ENCODE measurements around the gene CCDC24.

CCDC24 gene

GRCh38 chr1:44000122-44000665 lies 8.8 kb downstream of the CCDC24 start:
- no peak for DNase-seq

DNA sequence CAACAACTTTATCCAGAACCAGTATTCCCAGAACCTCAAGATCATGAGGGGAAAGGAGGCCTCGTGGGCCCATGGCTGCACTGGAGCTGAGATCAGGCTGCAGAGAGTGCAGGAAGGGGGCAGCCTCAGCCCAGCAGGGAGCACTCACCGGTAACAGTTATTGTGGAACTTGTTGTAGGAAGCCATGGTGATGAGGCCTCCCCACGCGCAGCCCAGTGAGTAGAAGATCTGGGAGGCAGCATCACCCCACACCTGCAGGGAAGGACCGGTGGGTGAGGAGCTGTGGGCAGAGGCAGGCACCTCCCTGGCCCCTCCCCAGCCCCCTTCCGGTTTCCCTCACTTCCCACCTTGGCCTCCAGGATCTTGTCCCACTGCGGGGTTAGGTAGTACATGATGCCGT lies 10.8 kb downstream of the CCDC24 start:
- DNase-seq, result no peak

DNA sequence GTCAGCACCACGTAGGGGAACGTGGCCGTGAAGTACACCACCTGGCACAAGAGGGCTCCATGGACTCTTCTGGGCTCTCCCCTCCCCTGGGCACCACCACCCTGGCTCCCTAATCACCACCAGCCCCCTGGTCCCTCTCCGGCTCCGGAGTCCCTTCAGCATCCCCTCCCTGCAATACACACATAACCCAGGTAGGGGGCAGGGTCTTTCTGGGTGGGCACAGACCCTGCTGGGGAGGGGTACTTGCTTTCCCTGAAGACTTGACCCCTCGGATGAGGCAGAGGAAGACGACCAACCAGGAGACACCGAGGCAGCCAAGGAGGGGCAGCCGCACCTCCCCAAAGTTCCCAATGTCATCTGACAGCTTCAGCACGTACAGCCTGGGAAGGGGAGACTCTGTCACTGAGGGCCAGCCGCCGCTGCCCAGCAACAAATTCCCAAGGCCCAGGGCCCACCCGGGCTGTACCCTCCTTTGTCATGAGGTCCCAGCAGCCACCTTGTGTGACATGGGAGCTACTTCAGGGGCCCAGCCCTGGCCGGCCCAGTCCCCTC lies 11.3 kb downstream of the CCDC24 start:
- DNase-seq, result no peak

GRCh38 chr1:44008259-44008658 lies 16.9 kb downstream of the CCDC24 start:
- DNase-seq, result no peak

DNA sequence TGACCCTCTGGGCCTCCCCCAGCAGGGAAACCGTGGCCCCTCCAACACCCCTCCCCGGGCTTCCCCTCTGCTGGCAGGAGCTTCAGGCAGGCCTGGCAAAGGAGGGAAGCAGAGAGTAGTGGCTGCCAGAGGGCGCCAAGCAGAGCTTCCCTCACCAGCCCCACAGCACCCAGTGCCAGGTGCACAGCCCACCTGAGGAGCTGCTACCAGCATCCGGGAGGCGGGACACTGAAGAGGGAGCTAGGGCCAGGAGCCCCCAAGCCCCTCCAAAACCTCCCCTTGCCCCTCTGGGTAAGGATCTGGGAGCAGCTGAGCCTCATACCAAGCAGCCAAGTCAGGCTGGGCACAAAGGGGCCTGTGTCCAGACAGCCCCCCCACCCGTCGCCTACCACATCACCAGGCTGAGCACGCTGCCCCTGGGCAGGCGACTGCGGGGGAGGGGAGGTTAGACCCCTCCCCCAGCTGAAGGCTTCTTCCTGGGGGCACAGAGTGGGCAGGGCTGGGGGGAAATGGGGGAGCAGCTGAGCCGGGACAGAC lies 19.6 kb downstream of the CCDC24 start:
- DNase-seq, result no peak

DNA sequence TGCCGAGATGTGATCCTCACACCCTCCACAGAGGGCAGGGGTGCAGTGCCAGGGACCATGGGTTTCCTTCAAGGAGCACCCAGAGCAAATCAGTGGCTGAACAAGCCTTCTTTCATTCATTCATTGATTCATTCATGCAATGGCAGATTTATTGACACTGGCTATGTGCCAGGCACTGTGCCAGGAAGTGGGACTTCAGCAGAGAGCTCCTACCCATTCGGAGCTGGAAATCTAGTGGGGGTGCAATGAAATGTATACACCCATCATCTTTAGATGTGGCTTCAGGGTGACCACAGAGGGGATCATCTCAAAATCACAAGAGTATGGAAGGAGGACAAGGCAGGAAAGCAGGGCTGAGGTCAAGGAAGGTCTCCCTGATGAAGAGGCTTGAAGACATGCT lies 21.0 kb downstream of the CCDC24 start:
- no peak for DNase-seq

GRCh38 chr1:44012941-44013609 lies 21.7 kb downstream of the CCDC24 start:
- DNase-seq, result no peak

DNA sequence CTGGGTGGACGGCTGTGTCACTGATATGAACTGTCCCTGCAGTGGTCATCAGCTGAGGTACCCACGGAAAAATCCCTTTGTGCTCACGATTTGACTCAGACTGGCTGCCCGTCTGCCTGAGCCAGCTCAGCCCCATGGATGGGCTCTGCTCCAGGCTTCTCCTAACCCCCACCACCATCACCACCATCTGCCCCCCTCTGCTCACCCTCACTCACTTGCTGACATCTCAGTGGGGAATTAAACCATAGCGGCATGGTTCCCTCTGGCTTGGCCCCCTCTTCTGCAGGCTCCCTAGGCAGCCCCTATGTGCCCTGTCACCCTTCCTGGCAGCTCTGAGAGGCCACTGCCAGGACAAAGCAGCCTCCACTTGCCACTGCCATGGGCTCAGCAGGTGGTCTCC lies 22.6 kb downstream of the CCDC24 start:
- no peak for DNase-seq

GRCh38 chr1:44014365-44015104 lies 23.1 kb downstream of the CCDC24 start:
- DNase-seq, result no peak

GRCh38 chr1:44015206-44015605 lies 23.8 kb downstream of the CCDC24 start:
- no peak for DNase-seq

DNA sequence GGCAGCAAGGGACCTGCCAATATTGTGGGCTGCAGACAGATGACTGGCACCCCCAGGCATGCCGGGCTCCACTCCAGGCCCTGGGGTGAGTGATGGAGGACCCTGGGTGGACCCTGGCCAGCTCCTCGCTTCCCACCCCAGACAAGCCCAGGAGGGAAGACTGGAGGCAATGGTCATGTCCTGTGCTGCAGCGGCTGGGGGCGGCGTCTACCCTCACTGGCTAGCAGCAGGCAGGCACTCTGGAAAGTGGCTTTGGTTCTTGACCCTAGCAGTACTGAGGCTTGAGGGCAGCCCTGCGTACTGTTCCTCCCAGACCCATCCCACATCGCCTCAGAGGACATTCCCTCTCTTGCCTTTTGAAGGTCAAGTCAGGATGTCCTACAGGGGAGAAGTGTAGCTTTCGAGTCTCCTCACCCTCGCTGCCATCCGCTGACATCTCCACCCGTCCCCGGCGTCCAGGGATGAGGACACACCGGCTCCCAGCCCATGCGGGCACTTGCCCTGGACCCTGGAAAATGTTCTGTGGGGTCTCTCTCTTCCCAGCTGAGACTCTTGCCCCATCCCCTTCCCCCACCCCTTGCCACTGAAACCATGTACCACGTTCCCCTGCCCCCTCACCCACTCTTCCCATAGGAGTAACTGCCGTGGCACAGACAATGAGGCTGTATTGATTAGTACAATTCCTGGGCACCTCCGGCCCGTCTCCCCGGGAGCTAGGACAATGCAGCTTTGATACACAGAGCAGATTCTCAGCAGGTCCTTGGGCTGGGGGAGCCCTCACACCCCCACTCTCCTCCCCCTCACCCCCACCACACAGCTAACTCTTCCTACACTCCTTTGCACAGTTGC lies 24.9 kb downstream of the CCDC24 start:
- DNase-seq, result no peak

DNA sequence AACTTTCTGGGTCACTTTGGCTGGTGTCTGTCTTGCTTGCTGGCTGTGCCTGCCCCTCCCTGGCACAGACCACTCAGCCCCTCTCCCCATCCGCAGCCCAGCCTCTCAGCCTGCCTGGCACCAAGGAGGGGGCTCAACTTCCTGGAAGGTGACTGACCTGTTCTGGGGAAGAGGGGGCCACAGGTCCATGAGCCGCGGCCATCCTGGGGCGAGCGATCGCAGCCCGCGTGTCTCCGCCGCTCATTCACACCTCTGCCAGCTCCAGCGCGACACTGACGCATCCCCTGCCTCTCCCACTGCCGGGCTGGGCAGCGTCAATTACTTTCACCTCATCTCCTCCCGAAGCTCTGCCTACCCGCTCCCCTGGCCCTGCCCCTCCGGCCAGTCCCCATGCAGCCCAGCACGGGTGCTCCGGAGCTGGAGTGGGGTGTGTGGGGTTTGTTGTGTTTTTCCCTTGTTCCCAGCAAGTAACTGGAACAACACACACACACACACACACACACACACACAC lies 25.5 kb downstream of the CCDC24 start:
- DNase-seq, result no peak

DNA sequence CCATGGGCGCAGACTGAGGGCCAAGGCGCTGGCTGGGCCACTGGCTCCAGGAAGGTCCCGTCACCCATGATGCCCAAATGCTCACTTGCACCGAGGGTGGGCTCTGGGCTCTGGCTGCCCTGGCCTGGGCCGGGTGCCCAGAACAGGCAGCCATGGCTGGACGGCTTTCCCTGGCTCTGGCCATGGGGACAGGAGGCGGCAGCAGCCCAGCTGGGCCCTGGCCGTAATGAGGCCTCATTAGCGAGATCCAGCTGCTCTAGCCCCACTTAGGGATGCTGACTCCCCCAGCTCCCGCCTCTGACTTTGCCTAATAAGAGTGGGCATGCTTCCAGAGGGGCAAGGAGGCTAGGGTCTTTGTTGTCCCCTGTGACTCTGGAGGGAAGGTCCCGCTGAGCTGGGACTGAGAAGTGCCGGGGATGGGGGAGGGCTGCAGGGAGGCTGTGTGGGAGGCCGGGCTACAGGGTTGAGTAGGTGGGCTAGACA lies 28.1 kb downstream of the CCDC24 start:
- no peak for DNase-seq

DNA sequence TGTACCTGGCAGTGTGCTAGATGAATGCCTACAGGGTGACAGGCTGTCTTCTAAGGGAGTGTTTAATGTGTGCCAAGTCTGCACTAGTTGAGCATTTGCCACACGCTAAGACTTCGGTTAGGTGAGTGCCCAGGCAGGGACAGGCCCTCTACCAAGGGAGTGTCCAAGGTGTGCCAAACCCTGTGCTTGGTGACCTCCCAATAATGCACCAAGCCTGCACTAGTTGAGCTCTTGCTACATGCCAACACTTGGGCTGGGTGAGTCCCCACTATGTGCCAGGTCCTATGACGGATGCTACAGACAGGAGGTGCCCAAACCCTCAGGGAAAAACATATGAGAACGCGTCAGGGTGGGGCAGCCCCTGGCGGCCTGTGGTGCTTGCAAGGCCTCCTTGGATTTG lies 29.1 kb downstream of the CCDC24 start:
- DNase-seq, result no peak

DNA sequence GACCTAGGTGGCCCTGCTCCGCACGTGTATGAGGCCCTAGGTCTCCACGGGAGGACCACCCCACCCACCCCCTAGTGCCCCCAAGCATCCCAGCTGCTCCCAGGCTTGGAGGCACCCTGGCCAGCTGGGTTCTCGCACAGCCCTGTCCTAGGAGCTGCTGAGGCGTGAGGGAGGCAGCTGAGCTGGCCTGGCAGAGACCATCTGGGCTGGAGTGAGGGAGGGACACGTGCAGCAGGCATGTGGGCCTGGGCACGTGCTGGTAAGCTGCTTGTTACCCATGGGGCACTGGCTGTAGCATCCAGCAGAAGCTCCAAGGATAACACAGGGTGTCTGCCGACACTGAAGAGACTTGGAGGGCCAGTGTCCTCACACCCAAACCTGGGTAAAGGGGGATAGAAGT lies 29.8 kb downstream of the CCDC24 start:
- no peak for DNase-seq

- no peak for DNase-seq
These were observed 30.4 kb downstream of the CCDC24 start for GRCh38 chr1:44021581-44022321.

DNA sequence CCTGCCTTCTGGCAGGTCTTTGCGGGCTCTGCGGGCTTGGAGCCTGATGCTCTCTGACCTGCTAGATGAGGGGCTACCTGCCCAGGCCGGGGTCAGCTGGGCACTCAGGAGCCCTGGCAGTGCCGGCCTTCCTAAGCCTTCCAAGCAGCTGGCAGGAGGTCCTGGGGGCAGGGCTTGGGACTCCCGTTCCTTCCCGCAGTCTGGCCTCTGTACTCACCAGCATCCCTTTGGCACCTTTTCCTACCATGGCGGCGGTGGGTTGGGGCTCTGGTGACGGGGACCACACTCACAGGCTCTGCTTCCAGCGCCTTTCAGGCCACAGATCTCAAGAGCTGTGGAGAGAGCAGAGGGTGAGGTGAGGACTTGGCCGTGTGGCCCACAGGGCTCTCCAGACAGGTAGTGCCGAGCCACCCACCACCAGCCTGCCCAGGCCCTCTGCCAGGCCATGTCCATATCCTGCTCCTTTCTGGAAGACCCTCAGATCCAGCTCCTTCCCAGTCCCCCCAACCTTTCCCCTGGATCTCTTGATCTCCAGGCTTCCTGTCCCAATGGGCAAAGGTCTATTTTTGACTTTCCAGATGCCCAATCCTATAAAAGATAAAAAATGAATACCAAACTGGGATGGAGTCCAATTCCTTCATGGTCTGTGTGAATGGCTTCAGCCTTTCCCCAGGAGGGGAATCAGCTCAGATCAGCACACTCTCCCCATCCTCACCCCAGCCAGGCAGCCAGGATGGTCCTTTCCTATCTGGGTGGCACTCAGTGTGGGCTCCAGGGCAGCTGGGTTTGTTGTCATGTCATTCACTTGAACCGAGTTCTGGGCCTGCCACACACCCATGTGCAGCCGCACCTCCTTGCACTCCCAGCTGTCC lies 32.9 kb downstream of the CCDC24 start:
- no peak for DNase-seq

DNA sequence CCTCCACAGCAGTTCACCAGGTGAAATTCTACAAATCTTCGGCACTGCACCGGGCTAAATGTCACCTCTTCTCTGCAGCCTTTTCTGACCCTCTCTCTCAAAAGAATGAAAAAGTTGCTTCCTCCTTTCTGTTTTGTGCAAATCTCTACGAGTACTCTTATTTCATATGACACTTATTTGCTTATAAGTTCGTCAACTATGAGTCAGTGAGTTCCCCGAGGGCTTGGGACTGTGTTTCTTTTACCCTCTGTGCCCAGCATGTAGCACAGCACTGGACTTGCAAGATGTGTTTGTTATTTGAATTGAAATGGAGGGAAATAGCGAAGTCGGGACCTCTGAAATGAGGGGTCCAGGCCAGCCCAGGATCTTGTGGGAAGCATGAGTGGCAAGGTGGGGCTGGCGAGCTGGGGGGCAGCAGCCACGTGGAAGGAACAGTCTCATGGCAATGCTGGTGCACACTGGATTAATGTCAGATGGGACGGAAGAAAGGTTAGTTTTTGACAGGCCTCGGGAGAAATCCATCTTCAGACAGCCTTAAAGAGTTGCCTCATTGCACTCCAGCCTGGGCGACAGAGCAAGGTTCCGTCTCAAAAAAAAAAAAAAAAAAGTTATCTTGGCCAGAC lies 33.6 kb downstream of the CCDC24 start:
- DNase-seq, result no peak

GRCh38 chr1:44025816-44026215 lies 34.4 kb downstream of the CCDC24 start:
- DNase-seq, result no peak

DNA sequence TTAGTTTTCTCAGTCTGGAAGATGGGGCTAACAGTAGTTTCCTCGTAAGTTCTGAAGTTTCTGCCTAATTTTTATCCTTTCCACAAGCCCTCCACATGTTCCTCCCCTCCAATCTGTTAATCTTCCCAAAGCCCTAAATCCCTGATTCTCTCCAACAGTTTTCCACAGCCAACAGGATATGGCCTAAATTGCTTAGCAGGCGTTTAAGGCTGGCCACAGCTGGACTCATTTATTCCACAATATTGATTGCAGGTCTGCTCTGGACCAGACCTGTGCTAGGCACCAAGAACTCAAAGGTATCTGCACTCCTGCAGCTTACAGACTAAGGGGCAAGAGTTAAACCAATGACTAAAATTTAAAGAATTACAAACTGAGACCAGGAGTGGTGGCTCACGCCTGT lies 35.9 kb downstream of the CCDC24 start:
- DNase-seq, result no peak
